ENCODE results near the gene GPR180.

GRCh38 chr13:94599877-94600276 is 1.8 kb upstream of the GPR180 start:
- TF ChIP-seq CTCF (IDR thresholded peaks at IDR 0.05) (no peak), POLR2A (IDR thresholded peaks at IDR 0.05) (no peak)

All from uterus (tissue), 2 donors.